T-helper 2 cell treated with Interferon-gamma antibody and Interleukin-4, amounts not matched to agents 100 ng/mL and 5 ng/mL, for 36 hours (primary cell): Measurements from ENCODE around the gene ASB9. TPM values are rescaled to one million over a fixed set of nuclear protein-coding genes. Genes with fewer than 3 reads are reported as not detected.
"Not testable (repeated sequence)": the region's sequence is repeated elsewhere in the genome, so short reads cannot be mapped to it uniquely, and the experiment has no call there.

Experiments used
- intact Hi-C: fragments of 100-400 bp; cut with micrococcal nuclease; formaldehyde crosslinking; loops from one replicate; pipeline ENCODE4 v1.15.1; 2023
- total RNA-seq: library from RNA; stranded (reverse); gene quantifications from 2 replicates; pipeline ENCODE4 v1.2.3, GENCODE V29; 2022

The ASB9 gene, protein sequence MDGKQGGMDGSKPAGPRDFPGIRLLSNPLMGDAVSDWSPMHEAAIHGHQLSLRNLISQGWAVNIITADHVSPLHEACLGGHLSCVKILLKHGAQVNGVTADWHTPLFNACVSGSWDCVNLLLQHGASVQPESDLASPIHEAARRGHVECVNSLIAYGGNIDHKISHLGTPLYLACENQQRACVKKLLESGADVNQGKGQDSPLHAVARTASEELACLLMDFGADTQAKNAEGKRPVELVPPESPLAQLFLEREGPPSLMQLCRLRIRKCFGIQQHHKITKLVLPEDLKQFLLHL
- total RNA-seq: 0.77 and 1.2 TPM in 2 replicates

DNA sequence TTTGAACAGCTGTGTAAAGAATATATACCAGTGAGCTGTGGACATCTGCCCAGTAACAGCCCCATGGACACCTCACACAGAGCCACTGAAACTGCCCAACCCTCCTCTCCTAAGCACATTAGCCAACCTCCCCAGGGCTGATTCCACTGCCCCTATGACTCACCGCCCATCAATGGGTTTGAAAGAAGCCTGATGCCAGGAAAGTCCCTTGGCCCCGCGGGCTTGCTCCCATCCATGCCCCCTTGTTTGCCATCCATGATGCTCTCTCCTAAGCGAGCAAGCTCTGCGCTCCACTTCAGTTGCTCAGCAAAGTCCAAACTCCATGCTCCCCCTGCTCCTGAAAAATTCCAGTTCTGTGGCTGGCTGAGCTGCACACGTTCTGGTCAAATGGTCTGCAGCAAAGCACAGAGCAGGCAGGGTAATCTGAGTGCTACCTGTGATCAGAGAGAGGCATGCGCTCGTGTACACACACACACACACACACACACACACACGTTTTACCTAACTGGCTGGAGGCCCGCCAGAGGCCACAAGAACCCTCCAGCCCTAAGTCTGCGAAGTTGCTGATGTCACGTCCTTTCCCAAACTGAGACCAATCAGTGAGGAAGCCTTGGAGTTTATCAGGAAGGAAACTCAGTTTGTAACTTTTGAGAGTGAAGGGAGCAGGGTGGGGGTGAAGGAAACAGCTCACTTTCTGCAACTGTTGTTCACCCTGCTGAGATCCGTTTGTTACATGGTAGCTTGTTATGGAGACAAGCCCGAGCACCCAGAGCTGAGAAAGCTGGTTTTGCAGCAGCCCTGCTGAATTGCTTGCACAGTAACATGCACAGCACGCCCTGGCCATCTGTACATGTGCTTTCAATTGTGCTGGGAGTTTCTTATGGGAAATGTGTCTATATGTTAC lies at the start of gene ASB9:
ASB9 (minus strand) TSS at position 466 of the 904 bp plus-strand sequence; CDS start at position 257, 209 bp downstream.
- intact Hi-C loops: no loop called here

DNA sequence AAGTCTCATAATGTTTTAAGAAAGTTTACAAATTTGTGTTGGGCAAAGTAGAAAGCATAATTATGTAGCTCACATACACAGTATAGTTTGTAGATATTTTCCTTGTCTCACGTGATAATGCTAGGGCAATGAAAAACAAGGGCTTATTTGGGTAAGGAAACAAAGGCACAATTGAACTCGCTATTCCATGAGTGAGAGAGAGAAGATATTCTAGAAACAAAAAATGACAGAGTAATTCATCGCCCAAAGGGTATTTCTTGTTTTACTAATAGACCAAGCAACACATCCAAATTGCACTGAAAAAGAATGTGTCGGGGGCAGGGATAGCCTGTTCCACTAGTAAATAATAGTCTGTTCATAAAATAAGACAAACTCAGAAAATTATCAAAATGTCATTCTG lies 49.2 kb upstream of the ASB9 start:
- intact Hi-C loops: no loop called here

GRCh38 chrX:15315509-15315908 lies 45.6 kb upstream of the ASB9 start, which contains the start of gene ASB11:
ASB11 (minus strand) TSS chrX:15315640; CDS start chrX:15315605, 35 bp downstream.
- intact Hi-C loops: no loop called here

- intact Hi-C loops: no loop called here
Measured at GRCh38 chrX:15314472-15314871, 44.6 kb upstream of the ASB9 start.

GRCh38 chrX:15311119-15311518 lies 41.2 kb upstream of the ASB9 start:
- intact Hi-C loops: no loop called here

- intact Hi-C loops: no loop called here
Measured at GRCh38 chrX:15310117-15310516, 40.2 kb upstream of the ASB9 start.

DNA sequence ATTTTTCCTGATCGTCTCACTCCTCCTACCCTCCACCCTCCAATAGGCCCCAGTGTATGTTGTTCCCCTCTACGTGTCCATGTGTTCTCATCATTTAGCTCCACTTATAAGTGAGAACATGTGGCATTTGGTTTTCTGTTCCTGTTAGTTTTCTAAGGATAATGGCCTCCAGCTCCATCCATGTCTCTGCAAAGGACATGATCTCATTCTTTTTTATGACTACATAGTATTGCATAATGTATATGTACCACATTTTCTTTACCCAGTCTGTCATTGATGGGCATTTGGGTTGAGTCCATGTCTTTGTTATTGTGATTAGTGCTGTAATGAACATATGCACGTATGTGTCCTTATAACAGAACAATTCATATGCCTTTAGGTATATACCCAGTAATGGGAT lies 36.0 kb upstream of the ASB9 start:
- intact Hi-C loops: not testable (repeated sequence)

DNA sequence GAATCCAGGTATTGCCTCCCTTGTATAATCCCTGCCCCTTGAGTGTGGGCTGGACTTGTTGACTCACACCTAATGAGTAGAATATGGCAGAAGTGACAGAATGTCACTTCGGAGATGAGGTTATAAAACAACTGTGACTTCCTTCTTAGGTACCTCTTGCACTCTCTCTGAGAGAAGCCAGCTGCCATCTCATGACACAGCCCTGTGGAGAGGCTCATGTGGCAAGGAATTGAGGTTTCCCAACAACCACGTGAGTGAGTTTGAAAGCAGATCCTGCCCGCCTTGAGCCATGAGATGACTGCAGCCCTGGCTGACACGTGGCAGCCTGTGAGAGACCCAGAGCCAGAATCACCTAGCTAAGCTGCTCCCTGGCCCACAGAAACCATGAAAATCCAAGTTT lies 32.0 kb upstream of the ASB9 start:
- intact Hi-C loops: loop anchor here (5.0 kb wide), 1 partner anchor 165 kb away; no protein-coding TSS in a partner anchor

DNA sequence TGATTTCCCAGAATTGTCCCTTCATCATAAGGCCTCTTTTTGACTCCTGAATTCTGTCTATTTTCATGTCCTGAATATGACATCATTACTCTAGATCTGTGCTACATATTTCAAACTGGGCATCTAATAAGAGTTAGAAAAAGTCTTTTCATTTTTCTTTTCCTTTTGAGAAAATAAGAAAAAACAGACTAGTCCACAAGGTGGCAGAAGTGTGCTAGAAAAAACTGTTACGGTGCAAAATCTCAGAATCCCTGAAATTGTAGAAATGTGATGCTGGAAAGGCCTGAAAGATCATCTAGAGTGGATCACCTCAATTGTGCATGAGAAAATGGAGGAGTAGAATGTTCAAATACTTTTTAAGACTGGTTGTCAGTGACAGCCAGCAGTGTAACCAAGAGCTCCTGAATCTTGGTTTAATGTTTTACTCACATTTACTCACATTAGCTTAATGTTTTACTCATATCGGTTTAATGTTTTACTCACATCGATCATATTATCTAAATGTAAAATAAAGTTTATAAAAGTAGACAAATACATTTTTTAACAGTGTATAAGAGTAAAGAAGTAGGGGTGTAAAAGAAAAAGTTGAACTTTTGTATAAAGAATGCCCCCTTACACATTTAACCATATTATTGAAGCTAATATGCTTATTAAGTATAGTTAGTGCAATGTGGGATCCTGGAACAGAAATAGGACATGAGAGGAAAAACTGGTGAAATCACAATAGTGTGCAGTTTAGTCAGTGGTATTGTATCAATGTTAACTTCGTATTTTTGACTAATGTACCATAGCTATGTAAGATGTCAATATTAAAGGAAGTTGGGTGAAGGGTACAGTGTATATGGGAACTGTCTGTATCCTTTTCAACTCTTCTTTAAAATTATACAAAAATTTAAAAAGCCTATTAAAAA lies 30.3 kb upstream of the ASB9 start:
- intact Hi-C loops: loop anchor here (5.0 kb wide), 1 partner anchor 167 kb away; no protein-coding TSS in a partner anchor

DNA sequence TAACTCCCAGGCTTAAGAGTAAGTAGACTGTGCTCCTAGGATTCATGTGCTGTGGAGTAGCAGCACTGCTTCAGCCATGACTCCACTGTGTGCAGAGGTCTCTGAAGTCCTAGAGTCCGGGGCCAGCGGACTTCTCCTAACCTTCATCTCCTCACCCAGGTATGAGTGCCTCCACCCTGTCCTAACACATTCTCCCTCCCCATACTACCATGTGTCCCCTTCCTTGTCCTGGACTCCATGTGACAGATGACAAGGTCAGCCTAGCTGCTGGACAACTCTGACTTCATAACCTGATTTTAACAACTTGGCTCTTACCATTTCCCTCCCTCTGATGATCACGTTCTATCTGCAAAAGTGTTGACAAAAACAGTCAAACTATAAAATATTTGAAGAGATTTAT lies 28.9 kb upstream of the ASB9 start:
- intact Hi-C loops: no loop called here

GRCh38 chrX:15298201-15298600 lies 28.3 kb upstream of the ASB9 start:
- intact Hi-C loops: no loop called here

- intact Hi-C loops: no loop called here
Measured at GRCh38 chrX:15293451-15293850, 23.6 kb upstream of the ASB9 start.

- intact Hi-C loops: no loop called here
Measured at GRCh38 chrX:15292861-15293260, 23.0 kb upstream of the ASB9 start.

GRCh38 chrX:15277604-15278003 lies 7.7 kb upstream of the ASB9 start:
- intact Hi-C loops: no loop called here

DNA sequence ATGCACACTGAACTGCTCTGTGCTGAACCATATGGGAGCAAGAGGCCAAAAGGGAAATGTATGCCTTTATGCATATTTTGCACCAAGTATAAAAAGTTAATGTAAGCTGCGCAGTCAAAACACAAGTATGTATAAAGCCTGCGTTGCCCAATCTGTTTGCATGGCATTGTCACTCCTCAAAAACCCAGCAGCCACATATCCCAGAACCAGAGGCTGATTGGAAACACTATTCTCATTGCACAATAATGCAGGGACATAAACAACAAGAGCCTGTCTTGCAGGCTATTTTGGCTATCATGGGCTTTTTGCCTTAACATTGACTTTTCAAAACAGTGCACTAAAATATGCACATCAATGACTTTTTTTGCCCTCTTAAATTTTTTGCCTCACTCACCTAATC lies 5.1 kb upstream of the ASB9 start:
- intact Hi-C loops: no loop called here

DNA sequence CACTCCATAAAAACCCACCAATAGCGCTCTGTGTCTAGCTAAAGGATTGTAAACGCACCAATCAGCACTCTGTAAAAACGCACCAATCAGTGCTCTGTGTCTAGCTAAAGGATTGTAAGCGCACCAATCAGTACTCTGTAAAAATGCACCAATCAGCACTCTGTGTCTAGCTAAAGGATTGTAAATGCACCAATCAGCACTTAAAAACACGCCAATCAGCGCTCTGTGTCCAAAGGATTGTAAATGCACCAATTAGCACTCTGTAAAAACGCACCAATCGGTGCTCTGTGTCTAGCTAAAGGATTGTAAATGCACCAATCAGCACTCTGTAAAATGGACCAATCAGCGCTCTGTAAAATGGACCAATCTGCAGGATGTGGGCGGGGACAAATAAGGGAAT lies 3.4 kb upstream of the ASB9 start:
- intact Hi-C loops: not testable (repeated sequence)

GRCh38 chrX:15271757-15272156 lies 1.9 kb upstream of the ASB9 start:
- intact Hi-C loops: no loop called here

- intact Hi-C loops: no loop called here
Measured at GRCh38 chrX:15269120-15269519, 763 bp downstream of the ASB9 start.

GRCh38 chrX:15254852-15255251 lies 15.0 kb downstream of the ASB9 start:
- intact Hi-C loops: no loop called here

- intact Hi-C loops: no loop called here
Measured at GRCh38 chrX:15245896-15246295, 24.0 kb downstream of the ASB9 start.

- intact Hi-C loops: loop anchor here (5.0 kb wide), 1 partner anchor 42 kb away; no protein-coding TSS in a partner anchor
Measured at GRCh38 chrX:15244421-15244820, 25.5 kb downstream of the ASB9 start.
